Measurements from ENCODE around the gene PON3. TPM values are rescaled to one million over a fixed set of nuclear protein-coding genes. Genes with fewer than 3 reads are reported as not detected.

Gene PON3
- polyA plus RNA-seq, 1 donor (not counting 4 experiments of a cell fraction or from before 2014, with no cell fraction given) = 0.85 TPM

DNA sequence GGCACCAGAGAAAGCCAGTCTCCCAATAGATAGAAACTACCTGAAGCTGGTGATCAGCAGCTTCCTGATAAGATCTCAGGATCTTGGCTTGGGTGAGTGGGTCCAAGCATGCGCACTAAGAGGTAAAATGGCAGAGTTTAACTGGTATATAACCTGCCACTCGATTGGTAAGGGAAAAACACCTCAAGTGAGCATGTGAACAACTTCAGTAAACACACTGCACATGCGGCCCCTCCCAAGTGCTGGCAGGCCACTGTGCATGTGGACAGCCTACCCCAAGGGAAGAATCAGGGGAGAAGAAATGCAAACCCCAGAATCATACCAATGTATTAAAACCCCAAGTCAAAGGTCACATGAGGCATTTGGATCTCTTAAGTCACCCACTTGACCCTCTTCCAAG, 54.1 kb downstream of the PON3 start:
- no peak overlapping the region for H2AFZ ChIP-seq (ENCODE audit: control insufficient read depth, low read length)
- FAIRE-seq = no peak
- dilution Hi-C loops (cut with MboI; ENCODE audit: extremely low pct_ligation_motif_present, low sequenced_read_pairs) = no loop called here

DNA sequence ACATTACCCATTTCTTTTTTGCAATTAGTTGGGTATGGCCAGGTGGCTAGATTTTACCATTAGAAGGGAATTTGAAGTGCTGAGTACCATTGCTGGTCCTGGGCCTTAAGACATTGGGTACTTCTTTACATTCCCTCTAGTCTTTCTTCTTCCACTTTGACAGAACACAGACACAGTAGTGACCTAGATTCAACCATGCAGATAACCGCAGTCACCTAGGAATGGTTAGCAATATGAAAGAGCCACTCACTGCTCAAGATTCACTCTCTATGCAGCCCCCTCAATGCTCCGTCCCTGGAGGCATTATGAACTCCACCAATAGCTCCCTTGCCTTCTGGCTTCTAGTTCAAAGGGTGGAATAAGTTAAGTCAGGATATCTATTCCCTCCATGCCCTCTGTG, 55.7 kb downstream of the PON3 start:
- Histone ChIP-seq H3K36me3 (ENCODE audit: control insufficient read depth in 2 of 2, extremely low read depth in 1 of 2, insufficient read depth in 2 of 2, low read length in 2 of 2) (no peaks in the 10 kb centered on the region), H3K9me1 (ENCODE audit: control insufficient read depth, extremely low read depth, insufficient read depth, low read length) (no peaks in the 10 kb centered on the region), H4K20me1 (ENCODE audit: control insufficient read depth, extremely low read depth, insufficient read depth, low read length) (no peaks in the 10 kb centered on the region), H3K27me3 (ENCODE audit: control insufficient read depth, extremely low read depth, insufficient read depth, low read length) (no peaks in the 10 kb centered on the region), H3K4me2 (ENCODE audit: control insufficient read depth, extremely low read depth, insufficient read depth, low read depth, low read length) (no peak overlapping the region), H3K4me1 (ENCODE audit: control insufficient read depth, extremely low read depth, insufficient read depth, low read length) (no peaks in the 10 kb centered on the region), H2AFZ (ENCODE audit: control insufficient read depth, low read length) (no peak overlapping the region), H3K9ac (ENCODE audit: control insufficient read depth, extremely low read depth, insufficient read depth, low read length) (no peak overlapping the region), H3K79me2 (ENCODE audit: control insufficient read depth, insufficient read depth, low read length) (no peaks in the 10 kb centered on the region), H3K4me3 (ENCODE audit: control insufficient read depth in 2 of 3, extremely low read depth in 1 of 3, insufficient read depth in 2 of 3, low read depth in 1 of 3, low read length in 3 of 3) (no peak overlapping the region), H3K9me3 (ENCODE audit: control insufficient read depth, low read depth, low read length) (no peaks in the 10 kb centered on the region), H3K27ac (ENCODE audit: control insufficient read depth, insufficient read depth, low read length) (no peak overlapping the region)
- dilution Hi-C loops (cut with MboI; ENCODE audit: extremely low pct_ligation_motif_present, low sequenced_read_pairs) = no loop called here
- FAIRE-seq = no peak
- no peak for DNase-seq (ENCODE audit: low read depth, low spot score)
- TF ChIP-seq EZH2 (IDR thresholded peaks at IDR 0.05; ENCODE audit: low read length) = no peak
- TF ChIP-seq, protein P1, sequence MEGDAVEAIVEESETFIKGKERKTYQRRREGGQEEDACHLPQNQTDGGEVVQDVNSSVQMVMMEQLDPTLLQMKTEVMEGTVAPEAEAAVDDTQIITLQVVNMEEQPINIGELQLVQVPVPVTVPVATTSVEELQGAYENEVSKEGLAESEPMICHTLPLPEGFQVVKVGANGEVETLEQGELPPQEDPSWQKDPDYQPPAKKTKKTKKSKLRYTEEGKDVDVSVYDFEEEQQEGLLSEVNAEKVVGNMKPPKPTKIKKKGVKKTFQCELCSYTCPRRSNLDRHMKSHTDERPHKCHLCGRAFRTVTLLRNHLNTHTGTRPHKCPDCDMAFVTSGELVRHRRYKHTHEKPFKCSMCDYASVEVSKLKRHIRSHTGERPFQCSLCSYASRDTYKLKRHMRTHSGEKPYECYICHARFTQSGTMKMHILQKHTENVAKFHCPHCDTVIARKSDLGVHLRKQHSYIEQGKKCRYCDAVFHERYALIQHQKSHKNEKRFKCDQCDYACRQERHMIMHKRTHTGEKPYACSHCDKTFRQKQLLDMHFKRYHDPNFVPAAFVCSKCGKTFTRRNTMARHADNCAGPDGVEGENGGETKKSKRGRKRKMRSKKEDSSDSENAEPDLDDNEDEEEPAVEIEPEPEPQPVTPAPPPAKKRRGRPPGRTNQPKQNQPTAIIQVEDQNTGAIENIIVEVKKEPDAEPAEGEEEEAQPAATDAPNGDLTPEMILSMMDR (optimal IDR thresholded peaks at IDR 0.05 in 1 of 3, IDR thresholded peaks at IDR 0.05 in 1 of 3, conservative IDR thresholded peaks at IDR 0.05 in 1 of 3; ENCODE audit: extremely low read depth in 1 of 3, insufficient read depth in 2 of 3, low read length in 3 of 3) = no peak

More for the DNA sequence above, 54.1 kb downstream of the PON3 start:
- no peaks in the 10 kb centered on the region for H3K79me2 ChIP-seq (ENCODE audit: control insufficient read depth, insufficient read depth, low read length)
- no peak overlapping the region for H3K4me3 ChIP-seq (ENCODE audit: control insufficient read depth in 2 of 3, extremely low read depth in 1 of 3, insufficient read depth in 2 of 3, low read depth in 1 of 3, low read length in 3 of 3)
- no peaks in the 10 kb centered on the region for H3K9me1 ChIP-seq (ENCODE audit: control insufficient read depth, extremely low read depth, insufficient read depth, low read length)
- DNase-seq (ENCODE audit: low read depth, low spot score) = no peak
- no peaks in the 10 kb centered on the region for H3K9me3 ChIP-seq (ENCODE audit: control insufficient read depth, low read depth, low read length)
- no peak overlapping the region for H3K9ac ChIP-seq (ENCODE audit: control insufficient read depth, extremely low read depth, insufficient read depth, low read length)
- no peak for TF ChIP-seq EZH2 (IDR thresholded peaks at IDR 0.05; ENCODE audit: low read length)
- TF ChIP-seq, protein P1 (optimal IDR thresholded peaks at IDR 0.05 in 1 of 3, IDR thresholded peaks at IDR 0.05 in 1 of 3, conservative IDR thresholded peaks at IDR 0.05 in 1 of 3; ENCODE audit: extremely low read depth in 1 of 3, insufficient read depth in 2 of 3, low read length in 3 of 3) = no peak
- no peaks in the 10 kb centered on the region for H3K4me1 ChIP-seq (ENCODE audit: control insufficient read depth, extremely low read depth, insufficient read depth, low read length)
- no peaks in the 10 kb centered on the region for H4K20me1 ChIP-seq (ENCODE audit: control insufficient read depth, extremely low read depth, insufficient read depth, low read length)
- no peaks in the 10 kb centered on the region for H3K36me3 ChIP-seq (ENCODE audit: control insufficient read depth in 2 of 2, extremely low read depth in 1 of 2, insufficient read depth in 2 of 2, low read length in 2 of 2)
- no peak overlapping the region for H3K4me2 ChIP-seq (ENCODE audit: control insufficient read depth, extremely low read depth, insufficient read depth, low read depth, low read length)
- H3K27ac ChIP-seq (ENCODE audit: control insufficient read depth, insufficient read depth, low read length) = no peak overlapping the region
- H3K27me3 ChIP-seq (ENCODE audit: control insufficient read depth, extremely low read depth, insufficient read depth, low read length) = no peaks in the 10 kb centered on the region
